Uterus (tissue), 2 donors: ENCODE data around the gene CAMK2N1.

ENCODE experiments used
- CTCF ChIP-seq, 4 experiments: fragments of 200-600 bp in 2 of 4; fragments of 450-650 bp in 2 of 4; sonication (generic) in 2 of 4; IDR thresholded peaks; one replicate each; pipeline ENCODE4 v1.5.1; 2016 to 2019; ENCODE audit warnings: antibody characterized with exemption in 4 of 4, mild to moderate bottlenecking in 2 of 4, moderate library complexity in 1 of 4
- POLR2A ChIP-seq, 2 donors: fragments of 450-650 bp; IDR thresholded peaks; one replicate each; pipeline ENCODE4 v1.6.1; 2016; ENCODE audit warnings: antibody characterized with exemption in 2 of 2, mild to moderate bottlenecking in 1 of 2, moderate library complexity in 1 of 2

GRCh38 chr1:20499718-20500117 lies 13.7 kb upstream of the CAMK2N1 start:
- TF ChIP-seq CTCF (IDR thresholded peaks at IDR 0.05) (no peak), POLR2A (IDR thresholded peaks at IDR 0.05) (no peak)
